Stimulated activated CD4-positive, alpha-beta T cell treated with anti-CD3 and anti-CD28 coated beads, Interleukin-2, amount 100 ng/mL, for 48 hours (primary cell): ENCODE measurements around the gene CCR5AS.
"Not testable (repeated sequence)": the region's sequence is repeated elsewhere in the genome, so short reads cannot be mapped to it uniquely, and the experiment has no call there.

ENCODE experiments used
- DNase-seq, 2 donors: peaks; one replicate each; pipeline ENCODE4 v3.0.0-alpha.2; 2020

CCR5AS gene

GRCh38 chr3:46427916-46428833, 21.3 kb upstream of the CCR5AS start:
- no peak for DNase-seq

GRCh38 chr3:46427404-46427803, 20.5 kb upstream of the CCR5AS start:
- DNase-seq: not testable (repeated sequence)

- DNase-seq: not testable (repeated sequence)
Observed at GRCh38 chr3:46426476-46426875, 19.6 kb upstream of the CCR5AS start.

- no peak for DNase-seq
Observed at GRCh38 chr3:46423588-46423987, 16.7 kb upstream of the CCR5AS start.

- no peak for DNase-seq
Observed at GRCh38 chr3:46422617-46423016, 15.8 kb upstream of the CCR5AS start.

GRCh38 chr3:46420931-46421330, 14.1 kb upstream of the CCR5AS start:
- DNase-seq: no peak

- DNase-seq: no peak
Observed at GRCh38 chr3:46419816-46420215, 12.9 kb upstream of the CCR5AS start.

- DNase-seq: no peak
Observed at GRCh38 chr3:46417841-46418611, 11.2 kb upstream of the CCR5AS start.

- no peak for DNase-seq
Observed at GRCh38 chr3:46416811-46417510, 10.1 kb upstream of the CCR5AS start.

GRCh38 chr3:46416125-46416810, 9.4 kb upstream of the CCR5AS start:
- DNase-seq: no peak

- DNase-seq: no peak
Observed at GRCh38 chr3:46414739-46415138, 7.9 kb upstream of the CCR5AS start.

- DNase-seq: no peak
Observed at GRCh38 chr3:46413951-46414350, 7.1 kb upstream of the CCR5AS start.

GRCh38 chr3:46412786-46413298, 6.0 kb upstream of the CCR5AS start:
- DNase-seq: no peak

- no peak for DNase-seq
Observed at GRCh38 chr3:46411271-46411670, 4.4 kb upstream of the CCR5AS start.

GRCh38 chr3:46410669-46411068, 3.8 kb upstream of the CCR5AS start:
- DNase-seq: no peak

GRCh38 chr3:46409739-46410489, 3.0 kb upstream of the CCR5AS start:
- DNase-seq: no peak

- no peak for DNase-seq
Observed at GRCh38 chr3:46408853-46409252, 2.0 kb upstream of the CCR5AS start.

- DNase-seq: no peak
Observed at GRCh38 chr3:46407970-46408369, 1.1 kb upstream of the CCR5AS start.

- DNase-seq: no peak
Observed at GRCh38 chr3:46406443-46406787, 451 bp downstream of the CCR5AS start.

GRCh38 chr3:46405301-46406019, 1.4 kb downstream of the CCR5AS start:
- DNase-seq: no peak

- DNase-seq: not testable (repeated sequence)
Observed at GRCh38 chr3:46402902-46403301, 4.0 kb downstream of the CCR5AS start.
